Uterus (tissue), 4 donors: Measurements from ENCODE around the gene LRRC8C. TPM values are rescaled to one million over a fixed set of nuclear protein-coding genes. Genes with fewer than 3 reads are reported as not detected.
A peak's percentile ranks its signal among the peaks of the same experiment; 100 is the strongest.

Experiments used
- DNase-seq, 2 donors: peaks; one replicate each; pipeline ENCODE4 v3.0.0-alpha.2; 2019 to 2020
- H3K27ac ChIP-seq, 2 donors: fragments of 200-600 bp; sonication (generic); 1 replicate in 1 of 2; 2 replicates in 1 of 2; pipeline ENCODE4 v1.5.1; 2016 to 2018
- H3K27me3 ChIP-seq, 2 donors: fragments of 200-600 bp; sonication (generic); one replicate each; pipeline ENCODE4 v1.5.1; 2018 to 2019; ENCODE audit warnings: control low read depth in 1 of 2
- H3K36me3 ChIP-seq, 2 donors: fragments of 200-600 bp; sonication (generic); one replicate each; pipeline ENCODE4 v1.5.1; 2019; ENCODE audit warnings: control low read depth in 1 of 2
- H3K4me1 ChIP-seq, 2 donors: fragments of 200-600 bp; sonication (generic); one replicate each; pipeline ENCODE4 v1.5.1; 2018 to 2019; ENCODE audit warnings: control low read depth in 1 of 2
- H3K4me3 ChIP-seq, 2 donors: fragments of 200-600 bp; sonication (generic); 1 replicate in 1 of 2; 2 replicates in 1 of 2; pipeline ENCODE4 v1.5.1; 2018 to 2019; ENCODE audit warnings: mild to moderate bottlenecking in 1 of 2
- H3K9me3 ChIP-seq, 2 donors: fragments of 200-600 bp; sonication (generic); one replicate each; pipeline ENCODE4 v1.5.1; 2019; ENCODE audit warnings: control low read depth in 1 of 2
- CTCF ChIP-seq, 4 experiments: fragments of 200-600 bp in 2 of 4; fragments of 450-650 bp in 2 of 4; sonication (generic) in 2 of 4; IDR thresholded peaks; one replicate each; pipeline ENCODE4 v1.5.1; 2016 to 2019; ENCODE audit warnings: antibody characterized with exemption in 4 of 4, mild to moderate bottlenecking in 2 of 4, moderate library complexity in 1 of 4
- POLR2A ChIP-seq, 2 donors: fragments of 450-650 bp; IDR thresholded peaks; one replicate each; pipeline ENCODE4 v1.6.1; 2016; ENCODE audit warnings: antibody characterized with exemption in 2 of 2, mild to moderate bottlenecking in 1 of 2, moderate library complexity in 1 of 2
- intact Hi-C: fragments of 100-400 bp; cut with DNase I; formaldehyde crosslinking; loops from one replicate; pipeline ENCODE4 v1.15.1; 2023; ENCODE audit warnings: low total_unique reads
- total RNA-seq, 4 donors: library from RNA; depleted of rRNA in 3 of 4; stranded (reverse); fragments of >200 nt in 3 of 4; gene quantifications; one replicate each; pipeline versions ENCODE4 v1.1.0 to v1.2.4, GENCODE V29; 2014 to 2023
- donor health status: DM: yes; HTN: yes; CAD: no.

LRRC8C gene
- 10 to 100 TPM; 10.9 to 23.8 (median 19.8) TPM for total RNA-seq

GRCh38 chr1:89632657-89633247 lies at the start of gene LRRC8C:
LRRC8C (plus strand) TSS chr1:89633120; CDS start chr1:89686474, 53,354 bp downstream.
- DNase-seq = peak; percentile 78 to 84
- Histone ChIP-seq H3K27ac (peak within 1 kb of the TSS; percentile 93 to 95), H3K9me3 (no peaks in the 10 kb centered on the region), H3K4me1 (peaks cover 0 to 4% of the 10 kb centered on the region in 2 donors), H3K4me3 (peak within 1 kb of the TSS; percentile 80 to 94), H3K27me3 (no peaks in the 10 kb centered on the region), H3K36me3 (no peaks in the 10 kb centered on the region)
- intact Hi-C loops = loop anchor here (10.0 kb wide), 1 partner anchor 132 kb away; no protein-coding TSS in a partner anchor
- peak in 3 of 4 experiments; percentile 58 to 84 (median 80) for TF ChIP-seq CTCF (IDR thresholded peaks at IDR 0.05)
- TF ChIP-seq POLR2A (IDR thresholded peaks at IDR 0.05) = peak in 1 of 2 donors; percentile 54

- Histone ChIP-seq H3K9me3 (no peaks in the 10 kb centered on the region), H3K27me3 (no peaks in the 10 kb centered on the region), H3K36me3 (no peaks in the 10 kb centered on the region), H3K4me3 (no peak overlapping the region), H3K27ac (no peak overlapping the region), H3K4me1 (no peaks in the 10 kb centered on the region)
- DNase-seq = no peak
- no peak for TF ChIP-seq POLR2A (IDR thresholded peaks at IDR 0.05)
- no peak for TF ChIP-seq CTCF (IDR thresholded peaks at IDR 0.05)
- intact Hi-C loops = no loop called here
These were observed 48.7 kb upstream of the LRRC8C start for GRCh38 chr1:89584211-89584610.

GRCh38 chr1:89584781-89585180 lies 48.1 kb upstream of the LRRC8C start:
- Histone ChIP-seq H3K36me3 (no peaks in the 10 kb centered on the region), H3K4me3 (no peak overlapping the region), H3K27me3 (no peaks in the 10 kb centered on the region), H3K4me1 (no peaks in the 10 kb centered on the region), H3K9me3 (no peaks in the 10 kb centered on the region), H3K27ac (no peak overlapping the region)
- intact Hi-C loops = no loop called here
- TF ChIP-seq CTCF (IDR thresholded peaks at IDR 0.05) (no peak), POLR2A (IDR thresholded peaks at IDR 0.05) (no peak)
- DNase-seq = no peak

- DNase-seq = no peak
- no peaks in the 10 kb centered on the region for H3K9me3 ChIP-seq
- no peak overlapping the region for H3K4me3 ChIP-seq
- no peaks in the 10 kb centered on the region for H3K36me3 ChIP-seq
- no peaks in the 10 kb centered on the region for H3K27me3 ChIP-seq
- H3K27ac ChIP-seq = no peak overlapping the region
- H3K4me1 ChIP-seq = no peaks in the 10 kb centered on the region
- intact Hi-C loops = no loop called here
- TF ChIP-seq CTCF (IDR thresholded peaks at IDR 0.05) (no peak), POLR2A (IDR thresholded peaks at IDR 0.05) (no peak)
These were observed 45.2 kb upstream of the LRRC8C start for GRCh38 chr1:89587729-89588161.

GRCh38 chr1:89588480-89588879 lies 44.4 kb upstream of the LRRC8C start:
- TF ChIP-seq POLR2A (IDR thresholded peaks at IDR 0.05) = no peak
- TF ChIP-seq CTCF (IDR thresholded peaks at IDR 0.05) = no peak
- Histone ChIP-seq H3K27ac (no peak overlapping the region), H3K36me3 (no peaks in the 10 kb centered on the region), H3K27me3 (no peaks in the 10 kb centered on the region), H3K4me1 (no peaks in the 10 kb centered on the region), H3K9me3 (no peaks in the 10 kb centered on the region), H3K4me3 (no peak overlapping the region)
- DNase-seq = no peak
- intact Hi-C loops = no loop called here
